Neuron (in vitro differentiated cells): ENCODE data around the gene TMEM125.
A peak's percentile ranks its signal among the peaks of the same experiment; 100 is the strongest.

ENCODE experiments used
- H2AFZ ChIP-seq: one replicate; pipeline ENCODE4 v1.6.1; 2013; ENCODE audit warnings: low read depth, mild to moderate bottlenecking, inconsistent platforms, low read length, moderate library complexity
- H3K27me3 ChIP-seq: one replicate; pipeline ENCODE4 v1.6.1; 2013; ENCODE audit warnings: low read length; ENCODE audit not compliant: insufficient read depth
- H3K36me3 ChIP-seq: one replicate; pipeline ENCODE4 v1.6.1; 2013; ENCODE audit warnings: low read length; ENCODE audit not compliant: insufficient read depth
- H3K4me1 ChIP-seq: one replicate; pipeline ENCODE4 v1.6.1; 2013; ENCODE audit warnings: low read length; ENCODE audit not compliant: insufficient read depth
- H3K4me3 ChIP-seq: 2 replicates; pipeline ENCODE4 v1.5.1; 2013; ENCODE audit warnings: mild to moderate bottlenecking, low read length, moderate library complexity
- H3K9me3 ChIP-seq: one replicate; pipeline ENCODE4 v1.6.1; 2013; ENCODE audit warnings: low read length

The TMEM125 gene

GRCh38 chr1:43284546-43285110, 14.8 kb downstream of the TMEM125 start:
- Histone ChIP-seq H2AFZ (no peak overlapping the region), H3K27me3 (peaks cover 2% of the 10 kb centered on the region), H3K9me3 (no peaks in the 10 kb centered on the region), H3K36me3 (no peaks in the 10 kb centered on the region), H3K4me3 (no peak overlapping the region), H3K4me1 (no peaks in the 10 kb centered on the region)

GRCh38 chr1:43285269-43285990, 15.6 kb downstream of the TMEM125 start, which contains the start of gene C1orf210:
TSS of gene C1orf210 (minus strand) at chr1:43285581. CDS start at chr1:43283270, 2,311 bp downstream.
- Histone ChIP-seq H3K4me1 (no peaks in the 10 kb centered on the region), H3K36me3 (no peaks in the 10 kb centered on the region), H3K27me3 (peaks cover 2% of the 10 kb centered on the region), H2AFZ (no peak within 1 kb of the TSS), H3K4me3 (no peak within 1 kb of the TSS), H3K9me3 (no peaks in the 10 kb centered on the region)

- Histone ChIP-seq H3K27me3 (peaks cover 2% of the 10 kb centered on the region), H3K36me3 (no peaks in the 10 kb centered on the region), H3K9me3 (no peaks in the 10 kb centered on the region), H3K4me1 (no peaks in the 10 kb centered on the region), H3K4me3 (no peak overlapping the region), H2AFZ (no peak overlapping the region)
These were observed 16.3 kb downstream of the TMEM125 start for GRCh38 chr1:43286115-43286514.

- Histone ChIP-seq H2AFZ (no peak overlapping the region), H3K4me1 (no peaks in the 10 kb centered on the region), H3K9me3 (no peaks in the 10 kb centered on the region), H3K36me3 (no peaks in the 10 kb centered on the region), H3K27me3 (peaks cover 2% of the 10 kb centered on the region), H3K4me3 (no peak overlapping the region)
These were observed 16.8 kb downstream of the TMEM125 start for GRCh38 chr1:43286533-43286932.

- Histone ChIP-seq H3K36me3 (no peaks in the 10 kb centered on the region), H3K9me3 (no peaks in the 10 kb centered on the region), H3K4me3 (no peak overlapping the region), H3K4me1 (no peaks in the 10 kb centered on the region), H2AFZ (no peak overlapping the region), H3K27me3 (peaks cover 2% of the 10 kb centered on the region)
These were observed 18.4 kb downstream of the TMEM125 start for GRCh38 chr1:43288058-43288784.

GRCh38 chr1:43288785-43289706, 19.3 kb downstream of the TMEM125 start:
- Histone ChIP-seq H3K36me3 (no peaks in the 10 kb centered on the region), H3K9me3 (no peaks in the 10 kb centered on the region), H3K4me1 (no peaks in the 10 kb centered on the region), H3K27me3 (peaks cover 1% of the 10 kb centered on the region), H3K4me3 (no peak overlapping the region), H2AFZ (no peak overlapping the region)

GRCh38 chr1:43292216-43292615, 22.4 kb downstream of the TMEM125 start:
- Histone ChIP-seq H3K36me3 (no peaks in the 10 kb centered on the region), H3K4me3 (no peak overlapping the region), H2AFZ (no peak overlapping the region), H3K27me3 (no peaks in the 10 kb centered on the region), H3K9me3 (no peaks in the 10 kb centered on the region), H3K4me1 (peaks cover 17% of the 10 kb centered on the region)

GRCh38 chr1:43292679-43293078, 22.9 kb downstream of the TMEM125 start:
- no peak overlapping the region for H3K4me3 ChIP-seq
- H2AFZ ChIP-seq = no peak overlapping the region
- no peaks in the 10 kb centered on the region for H3K36me3 ChIP-seq
- H3K9me3 ChIP-seq = no peaks in the 10 kb centered on the region
- H3K27me3 ChIP-seq = no peaks in the 10 kb centered on the region
- H3K4me1 ChIP-seq = peaks cover 17% of the 10 kb centered on the region

GRCh38 chr1:43293176-43293575, 23.4 kb downstream of the TMEM125 start:
- H2AFZ ChIP-seq = no peak overlapping the region
- no peaks in the 10 kb centered on the region for H3K9me3 ChIP-seq
- no peaks in the 10 kb centered on the region for H3K27me3 ChIP-seq
- no peaks in the 10 kb centered on the region for H3K36me3 ChIP-seq
- peaks cover 17% of the 10 kb centered on the region for H3K4me1 ChIP-seq
- no peak overlapping the region for H3K4me3 ChIP-seq

GRCh38 chr1:43293896-43294760, 24.3 kb downstream of the TMEM125 start:
- H3K36me3 ChIP-seq = no peaks in the 10 kb centered on the region
- no peak overlapping the region for H2AFZ ChIP-seq
- no peaks in the 10 kb centered on the region for H3K27me3 ChIP-seq
- H3K9me3 ChIP-seq = no peaks in the 10 kb centered on the region
- H3K4me3 ChIP-seq = no peak overlapping the region
- H3K4me1 ChIP-seq = peaks cover 17% of the 10 kb centered on the region

GRCh38 chr1:43294761-43295160, 25.0 kb downstream of the TMEM125 start:
- H3K4me1 ChIP-seq = peaks cover 17% of the 10 kb centered on the region
- no peak overlapping the region for H2AFZ ChIP-seq
- H3K36me3 ChIP-seq = no peaks in the 10 kb centered on the region
- no peaks in the 10 kb centered on the region for H3K9me3 ChIP-seq
- no peaks in the 10 kb centered on the region for H3K27me3 ChIP-seq
- H3K4me3 ChIP-seq = no peak overlapping the region

- Histone ChIP-seq H3K4me1 (peaks cover 17% of the 10 kb centered on the region), H2AFZ (peak overlapping the region; percentile 52), H3K36me3 (no peaks in the 10 kb centered on the region), H3K27me3 (no peaks in the 10 kb centered on the region), H3K4me3 (no peak overlapping the region), H3K9me3 (no peaks in the 10 kb centered on the region)
These were observed 26.4 kb downstream of the TMEM125 start for GRCh38 chr1:43296207-43296606.
